Mesendoderm (in vitro differentiated cells): ENCODE data around the gene RAB11FIP4.
A peak's percentile ranks its signal among the peaks of the same experiment; 100 is the strongest.

ENCODE experiments used
- DNase-seq: peaks from one replicate; pipeline ENCODE4 v3.0.0; 2013
- H2AK5ac ChIP-seq: 2 replicates; pipeline ENCODE4 v1.6.1; 2013; ENCODE audit warnings: low read length, inconsistent platforms
- H2BK120ac ChIP-seq: 2 replicates; pipeline ENCODE4 v1.6.1; 2013; ENCODE audit warnings: low read depth, mild to moderate bottlenecking, low read length, moderate library complexity, mixed read lengths
- H2BK15ac ChIP-seq: replicated peaks from 2 replicates; pipeline ENCODE4 v1.6.1; 2013; ENCODE audit warnings: low read depth, mild to moderate bottlenecking, moderate library complexity
- H2BK5ac ChIP-seq: 2 replicates; pipeline ENCODE4 v1.6.1; 2013; ENCODE audit warnings: low read length, inconsistent platforms
- H3K18ac ChIP-seq: 2 replicates; pipeline ENCODE4 v1.6.1; 2013; ENCODE audit warnings: mild to moderate bottlenecking, low read length, mixed read lengths
- H3K23ac ChIP-seq: one replicate; pipeline ENCODE4 v1.6.1; 2013; ENCODE audit warnings: low read length
- H3K27ac ChIP-seq: 2 replicates; pipeline ENCODE4 v1.5.1; 2013; ENCODE audit warnings: low read depth, mild to moderate bottlenecking, inconsistent platforms, low read length, moderate library complexity
- H3K27me3 ChIP-seq: 2 replicates; pipeline ENCODE4 v1.6.1; 2013; ENCODE audit warnings: low read length, control low read depth, mild to moderate bottlenecking, inconsistent platforms; ENCODE audit not compliant: insufficient read depth, poor library complexity
- H3K36me3 ChIP-seq: 2 replicates; pipeline ENCODE4 v1.6.1; 2013; ENCODE audit warnings: low read length, inconsistent platforms; ENCODE audit not compliant: control insufficient read depth, insufficient read depth
- H3K4ac ChIP-seq: one replicate; pipeline ENCODE4 v1.6.1; 2013; ENCODE audit warnings: low read depth, mild to moderate bottlenecking, low read length, moderate library complexity
- H3K4me1 ChIP-seq: 2 replicates; pipeline ENCODE4 v1.6.1; 2013; ENCODE audit warnings: low read depth, low read length, inconsistent platforms; ENCODE audit not compliant: control insufficient read depth
- H3K4me2 ChIP-seq: 2 replicates; pipeline ENCODE4 v1.6.1; 2013; ENCODE audit warnings: low read length
- H3K4me3 ChIP-seq: 2 replicates; pipeline ENCODE4 v1.5.1; 2013; ENCODE audit warnings: mild to moderate bottlenecking, low read length
- H3K56ac ChIP-seq: one replicate; pipeline ENCODE4 v1.6.1; 2013; ENCODE audit warnings: low read length
- H3K79me1 ChIP-seq: 2 replicates; pipeline ENCODE4 v1.6.1; 2013; ENCODE audit warnings: low read length, inconsistent platforms
- H3K79me2 ChIP-seq: 2 replicates; pipeline ENCODE4 v1.6.1; 2013; ENCODE audit warnings: mild to moderate bottlenecking, low read length; ENCODE audit not compliant: control insufficient read depth, insufficient read depth
- H3K9ac ChIP-seq: 2 replicates; pipeline ENCODE4 v1.6.1; 2013; ENCODE audit warnings: low read length, inconsistent platforms
- H4K5ac ChIP-seq: one replicate; pipeline ENCODE4 v1.6.1; 2013; ENCODE audit warnings: low read length
- H4K8ac ChIP-seq: one replicate; pipeline ENCODE4 v1.6.1; 2013; ENCODE audit warnings: low read depth, mild to moderate bottlenecking, control low read depth, low read length, moderate library complexity
- WGBS: extraction: QIAGEN DNeasy Blood & Tissue Kit; methylation state at CpG from one replicate; pipeline ENCODE4 v1.1.7; 2013; ENCODE audit warnings: low lambda C conversion rate, missing lambda C conversion rate; ENCODE audit not compliant: insufficient coverage; ENCODE audit errors: extremely low coverage; 5-methylcytosine and 5-hydroxymethylcytosine counted together

Gene RAB11FIP4

GRCh38 chr17:31390748-31391495 lies 553 bp upstream of the RAB11FIP4 start:
- Histone ChIP-seq H2BK120ac (no peak overlapping the region), H4K5ac (no peak overlapping the region), H3K23ac (no peak overlapping the region), H3K79me2 (no peaks in the 10 kb centered on the region), H3K4me2 (peak overlapping the region; percentile 21), H4K8ac (no peak overlapping the region), H3K4me3 (peak overlapping the region; percentile 18), H2BK5ac (no peak overlapping the region), H3K4ac (no peak overlapping the region), H3K79me1 (no peaks in the 10 kb centered on the region), H3K27ac (no peak overlapping the region), H3K4me1 (no peaks in the 10 kb centered on the region), H3K18ac (no peak overlapping the region), H3K56ac (peak overlapping the region; percentile 19), H2AK5ac (no peak overlapping the region), H3K27me3 (peaks cover 2% of the 10 kb centered on the region), H3K9ac (peak overlapping the region; percentile 16), H3K36me3 (no peaks in the 10 kb centered on the region), H2BK15ac (no peak overlapping the region)
- DNase-seq, result peak; percentile 32
- WGBS, result no CpG with 5 or more reads among the region's 56 CpGs

GRCh38 chr17:31392002-31392855 lies 754 bp downstream of the RAB11FIP4 start:
- H3K4me1 ChIP-seq, result no peaks in the 10 kb centered on the region
- no peaks in the 10 kb centered on the region for H3K79me1 ChIP-seq
- H3K56ac ChIP-seq, result peak overlapping the region; percentile 39
- no peak overlapping the region for H2BK5ac ChIP-seq
- no peak overlapping the region for H3K23ac ChIP-seq
- H3K27ac ChIP-seq, result no peak overlapping the region
- H3K18ac ChIP-seq, result no peak overlapping the region
- DNase-seq, result no peak
- H3K27me3 ChIP-seq, result peaks cover 2% of the 10 kb centered on the region
- H3K4me2 ChIP-seq, result peak overlapping the region; percentile 47
- H2BK15ac ChIP-seq, result no peak overlapping the region
- no peak overlapping the region for H4K8ac ChIP-seq
- H3K4ac ChIP-seq, result no peak overlapping the region
- no peak overlapping the region for H2BK120ac ChIP-seq
- H3K9ac ChIP-seq, result peak overlapping the region; percentile 23
- no peak overlapping the region for H4K5ac ChIP-seq
- no peak overlapping the region for H2AK5ac ChIP-seq
- no peaks in the 10 kb centered on the region for H3K36me3 ChIP-seq
- H3K79me2 ChIP-seq, result no peaks in the 10 kb centered on the region
- no peak overlapping the region for H3K4me3 ChIP-seq
- WGBS, result no CpG with 5 or more reads among the region's 52 CpGs

- DNase-seq, result no peak
- no peaks in the 10 kb centered on the region for H3K79me1 ChIP-seq
- no peak overlapping the region for H4K5ac ChIP-seq
- no peaks in the 10 kb centered on the region for H3K36me3 ChIP-seq
- no peak overlapping the region for H4K8ac ChIP-seq
- H2BK15ac ChIP-seq, result no peak overlapping the region
- H2AK5ac ChIP-seq, result no peak overlapping the region
- H3K56ac ChIP-seq, result no peak overlapping the region
- H2BK120ac ChIP-seq, result no peak overlapping the region
- H3K4me1 ChIP-seq, result no peaks in the 10 kb centered on the region
- H3K27ac ChIP-seq, result no peak overlapping the region
- no peak overlapping the region for H3K4me3 ChIP-seq
- H3K9ac ChIP-seq, result no peak overlapping the region
- no peak overlapping the region for H3K18ac ChIP-seq
- no peaks in the 10 kb centered on the region for H3K79me2 ChIP-seq
- H3K4ac ChIP-seq, result no peak overlapping the region
- H3K27me3 ChIP-seq, result peaks cover 2% of the 10 kb centered on the region
- no peak overlapping the region for H3K4me2 ChIP-seq
- WGBS, result no CpG with 5 or more reads among the region's 17 CpGs
- H2BK5ac ChIP-seq, result no peak overlapping the region
- H3K23ac ChIP-seq, result no peak overlapping the region
Measured at GRCh38 chr17:31392856-31393748, 1.6 kb downstream of the RAB11FIP4 start.

- Histone ChIP-seq H3K9ac (no peak overlapping the region), H3K36me3 (no peaks in the 10 kb centered on the region), H3K79me1 (no peaks in the 10 kb centered on the region), H2BK5ac (no peak overlapping the region), H3K27me3 (peaks cover 2% of the 10 kb centered on the region), H2BK120ac (no peak overlapping the region), H3K4me2 (no peak overlapping the region), H3K79me2 (no peaks in the 10 kb centered on the region), H3K27ac (no peak overlapping the region), H2BK15ac (no peak overlapping the region), H3K18ac (no peak overlapping the region), H4K8ac (no peak overlapping the region), H3K4me3 (no peak overlapping the region), H3K23ac (no peak overlapping the region), H2AK5ac (no peak overlapping the region), H3K56ac (no peak overlapping the region), H4K5ac (no peak overlapping the region), H3K4me1 (no peaks in the 10 kb centered on the region), H3K4ac (no peak overlapping the region)
- no peak for DNase-seq
- WGBS, result no CpG with 5 or more reads among the region's 7 CpGs
Measured at GRCh38 chr17:31393749-31394146, 2.3 kb downstream of the RAB11FIP4 start.

GRCh38 chr17:31394544-31394943 lies 3.1 kb downstream of the RAB11FIP4 start:
- Histone ChIP-seq H4K5ac (no peak overlapping the region), H2AK5ac (no peak overlapping the region), H3K4me1 (no peaks in the 10 kb centered on the region), H4K8ac (no peak overlapping the region), H3K27ac (no peak overlapping the region), H2BK5ac (no peak overlapping the region), H3K4me2 (no peak overlapping the region), H3K79me2 (no peaks in the 10 kb centered on the region), H3K18ac (no peak overlapping the region), H3K36me3 (no peaks in the 10 kb centered on the region), H3K4me3 (no peak overlapping the region), H2BK15ac (no peak overlapping the region), H3K4ac (no peak overlapping the region), H3K79me1 (no peaks in the 10 kb centered on the region), H2BK120ac (no peak overlapping the region), H3K23ac (no peak overlapping the region), H3K56ac (no peak overlapping the region), H3K9ac (no peak overlapping the region), H3K27me3 (peaks cover 2% of the 10 kb centered on the region)
- WGBS, result no CpG with 5 or more reads among the region's 11 CpGs
- DNase-seq, result peak; percentile 80
